NCI-H1436 (cell line): ENCODE data around the gene MICU2.

ENCODE experiments used
- DNase-seq: peaks from one replicate; lab custom pipeline; 2025; lab: John Stamatoyannopoulos, UW

The MICU2 gene

GRCh38 chr13:21544515-21544914, 59.5 kb downstream of the MICU2 start:
- no peak for DNase-seq

DNA sequence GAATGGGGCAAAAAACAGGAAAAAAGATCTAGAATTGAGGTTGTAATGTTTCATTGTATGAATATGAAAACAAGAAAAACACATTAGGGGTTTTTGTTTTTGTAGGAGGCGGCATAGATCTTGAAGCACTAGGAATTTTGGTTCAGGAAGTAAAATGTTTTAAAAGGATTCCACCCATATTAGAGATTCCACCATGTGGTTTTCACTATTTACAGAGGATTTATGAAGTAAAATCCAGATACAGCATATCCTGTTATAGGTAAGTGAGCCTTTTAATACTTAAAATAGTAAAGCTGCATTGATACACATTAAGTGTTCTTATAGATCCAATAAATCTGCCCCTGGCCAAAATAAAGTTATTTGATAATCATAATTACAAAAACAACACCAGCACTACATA, 61.4 kb downstream of the MICU2 start:
- no peak for DNase-seq

- no peak for DNase-seq
Measured at GRCh38 chr13:21541980-21542379, 62.0 kb downstream of the MICU2 start.

DNA sequence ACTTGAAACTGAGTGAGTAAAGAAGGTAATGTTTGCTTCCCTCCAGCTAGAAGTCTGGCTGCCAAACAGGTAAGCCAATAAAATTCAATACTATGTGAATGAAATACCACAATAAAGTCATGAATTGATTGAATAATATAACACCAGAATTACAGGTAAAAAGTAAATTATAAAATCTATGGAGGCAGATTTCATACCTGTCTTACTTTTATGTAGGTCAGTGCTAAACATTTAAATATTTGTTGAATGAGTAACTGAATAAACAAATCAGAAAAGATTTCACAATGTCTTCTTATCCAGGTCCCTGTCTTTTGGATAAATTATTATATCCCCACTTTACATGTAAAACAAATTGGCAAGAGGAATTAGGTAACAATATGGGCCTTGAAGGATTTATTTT, 62.7 kb downstream of the MICU2 start:
- DNase-seq: no peak

DNA sequence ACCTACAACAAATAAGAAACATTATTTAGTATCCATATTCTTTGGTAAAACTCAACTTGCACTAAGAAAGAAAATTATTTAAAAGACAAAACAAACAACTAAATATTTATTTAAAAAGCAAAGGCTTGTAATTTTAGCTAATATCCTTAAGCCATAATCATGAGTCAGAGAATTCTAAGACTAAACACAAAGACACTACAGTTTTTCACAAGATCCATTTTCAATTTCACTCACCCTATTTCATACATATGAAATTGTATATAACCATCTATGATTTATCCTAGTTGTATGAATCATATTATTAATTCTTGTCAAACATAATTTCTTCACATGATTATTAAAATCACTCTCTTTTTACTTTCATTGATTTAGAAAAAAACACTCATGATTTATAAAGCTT, 64.3 kb downstream of the MICU2 start:
- no peak for DNase-seq

DNA sequence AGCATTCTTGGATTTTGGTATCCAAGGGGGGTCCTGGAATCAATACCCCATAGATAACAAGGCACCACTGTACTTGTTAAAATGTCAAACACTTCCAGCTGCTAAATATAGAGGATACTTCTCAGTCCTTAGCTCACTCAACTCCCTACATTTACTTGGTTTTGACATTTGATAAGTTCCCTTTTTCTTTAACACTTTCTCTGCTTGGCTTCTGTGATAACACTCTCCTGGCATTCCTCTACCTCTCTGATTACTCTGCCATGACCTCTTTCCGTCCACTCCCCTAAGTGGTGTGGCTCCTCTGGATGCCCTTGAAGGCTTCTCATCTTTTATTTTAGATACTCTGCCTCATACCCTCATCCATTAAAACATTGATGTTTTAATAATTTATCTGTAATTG, 65.2 kb downstream of the MICU2 start:
- no peak for DNase-seq

DNA sequence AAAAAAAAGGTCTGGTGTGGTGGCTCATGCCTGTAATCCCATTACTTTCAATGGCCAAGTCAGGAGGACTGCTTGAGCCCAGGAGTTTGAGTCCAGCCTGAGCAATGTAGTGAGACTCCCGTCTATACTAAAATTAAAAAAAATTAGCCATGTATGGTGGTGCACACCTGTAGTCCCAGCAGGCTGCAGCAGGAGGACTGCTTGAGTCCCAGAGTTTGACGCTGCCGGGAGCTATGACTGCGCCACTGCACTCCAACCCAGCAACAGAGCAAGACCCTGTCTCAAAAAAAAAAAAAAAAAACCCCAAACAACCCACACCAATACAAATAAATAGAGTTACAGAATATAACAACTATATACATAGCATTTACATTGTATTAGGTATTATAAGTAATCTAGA, 65.7 kb downstream of the MICU2 start:
- no peak for DNase-seq

- no peak for DNase-seq
Measured at GRCh38 chr13:21537105-21537504, 66.9 kb downstream of the MICU2 start.

- no peak for DNase-seq
Measured at GRCh38 chr13:21534760-21535159, 69.2 kb downstream of the MICU2 start.

DNA sequence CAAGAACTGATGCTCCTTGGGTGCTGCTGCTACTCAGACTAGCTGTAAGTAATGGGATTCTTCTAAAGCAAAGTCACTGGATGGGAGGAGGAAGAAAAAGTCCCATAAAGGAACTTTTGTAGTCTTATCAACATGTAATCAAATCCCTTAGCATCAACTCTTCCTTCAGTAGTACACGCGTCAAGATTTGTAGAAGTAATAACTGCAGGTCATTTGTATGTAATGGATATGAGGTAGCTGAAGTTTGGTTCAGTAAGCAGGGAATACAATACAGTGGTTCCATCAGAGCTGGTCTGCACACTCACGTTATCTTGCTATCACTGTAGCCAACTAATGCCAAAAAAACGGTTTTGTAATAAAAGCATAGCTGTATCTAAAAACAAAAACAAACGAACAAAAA, 72.5 kb downstream of the MICU2 start:
- no peak for DNase-seq

- no peak for DNase-seq
Measured at GRCh38 chr13:21530656-21531055, 73.3 kb downstream of the MICU2 start.

- DNase-seq: no peak
Measured at GRCh38 chr13:21529146-21529893, 74.7 kb downstream of the MICU2 start.

DNA sequence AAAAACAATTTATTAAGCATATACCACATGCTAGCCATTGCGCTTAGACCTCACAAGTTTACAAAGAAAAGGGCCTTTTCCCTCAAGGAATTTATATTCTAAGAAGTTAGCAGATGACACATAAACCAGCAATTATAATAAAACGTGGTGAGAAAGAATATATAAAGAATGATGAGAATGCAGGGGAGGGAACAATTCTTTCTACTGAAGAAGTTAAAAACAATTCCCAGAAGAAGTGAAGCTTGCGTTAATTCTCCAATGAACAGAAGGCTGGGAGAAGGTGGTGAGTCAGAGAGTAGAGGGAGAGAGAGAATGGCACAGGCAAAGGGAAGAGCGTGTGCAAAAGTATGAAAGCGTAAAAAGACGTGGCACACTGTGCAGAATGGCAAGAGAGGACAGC, 75.4 kb downstream of the MICU2 start:
- DNase-seq: no peak

GRCh38 chr13:21526707-21527540, 77.0 kb downstream of the MICU2 start:
- DNase-seq: no peak

DNA sequence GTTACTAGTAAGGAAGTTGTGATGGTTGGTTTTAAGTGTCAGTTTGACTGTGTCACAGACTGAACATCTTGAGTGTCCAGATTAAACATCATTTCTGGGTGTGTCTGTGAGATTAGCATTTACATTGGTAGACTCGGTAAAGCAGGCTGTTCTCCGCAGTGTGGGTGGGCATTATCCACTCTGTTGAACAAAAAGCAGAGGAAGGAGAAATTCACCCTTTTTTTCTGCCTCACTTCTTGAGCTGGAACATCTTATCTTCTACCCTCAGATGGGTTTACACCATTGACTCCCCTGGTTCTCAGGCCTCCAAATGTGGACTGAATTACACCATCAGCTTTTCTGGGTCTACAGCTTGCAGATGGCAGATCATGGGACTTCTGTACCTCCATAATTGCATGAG, 81.1 kb downstream of the MICU2 start:
- no peak for DNase-seq

GRCh38 chr13:21522130-21522529, 81.8 kb downstream of the MICU2 start:
- DNase-seq: no peak

DNA sequence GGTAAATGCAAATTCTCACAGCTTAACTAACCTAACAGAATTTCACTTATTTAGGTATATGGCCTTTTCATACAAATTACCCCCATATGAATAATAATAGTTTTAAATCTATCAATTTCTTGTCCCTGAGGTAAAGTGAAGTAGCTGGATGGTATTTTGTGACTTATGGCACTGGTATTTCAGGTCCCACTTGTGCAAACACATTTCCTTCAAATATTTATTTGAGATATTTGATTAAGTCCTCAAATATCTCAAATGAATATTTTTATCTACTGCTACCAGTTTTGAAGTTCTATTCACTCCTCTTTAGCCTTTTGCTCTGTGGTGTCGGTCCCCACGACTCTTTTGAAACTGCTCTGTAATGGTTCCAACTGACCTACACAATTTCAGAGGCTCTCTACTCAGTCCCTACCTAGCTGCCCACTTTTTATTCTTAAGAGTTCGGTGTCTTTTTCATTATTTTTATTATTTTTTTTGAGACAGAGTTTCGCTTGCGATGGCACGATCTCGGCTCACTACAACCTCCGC, 85.3 kb downstream of the MICU2 start:
- no peak for DNase-seq

GRCh38 chr13:21517576-21517975, 86.4 kb downstream of the MICU2 start:
- DNase-seq: no peak

DNA sequence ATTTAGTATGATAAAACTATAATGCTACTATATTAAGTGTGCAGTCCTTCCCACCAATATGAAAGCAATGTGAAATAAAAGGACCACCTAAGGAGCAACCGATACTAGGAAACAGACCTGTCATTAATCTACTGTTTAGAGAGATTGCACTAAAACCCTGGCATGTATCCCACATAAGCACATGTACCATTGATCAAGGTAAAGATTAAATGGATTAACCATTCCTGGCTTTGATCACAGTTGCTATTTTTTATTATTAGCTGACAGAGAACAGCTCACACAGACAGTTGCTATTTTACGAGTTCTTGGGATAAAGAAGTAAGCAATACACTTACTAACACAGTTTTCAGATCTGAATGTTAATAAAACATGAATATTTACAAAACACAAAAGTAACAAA, 87.2 kb downstream of the MICU2 start:
- no peak for DNase-seq

DNA sequence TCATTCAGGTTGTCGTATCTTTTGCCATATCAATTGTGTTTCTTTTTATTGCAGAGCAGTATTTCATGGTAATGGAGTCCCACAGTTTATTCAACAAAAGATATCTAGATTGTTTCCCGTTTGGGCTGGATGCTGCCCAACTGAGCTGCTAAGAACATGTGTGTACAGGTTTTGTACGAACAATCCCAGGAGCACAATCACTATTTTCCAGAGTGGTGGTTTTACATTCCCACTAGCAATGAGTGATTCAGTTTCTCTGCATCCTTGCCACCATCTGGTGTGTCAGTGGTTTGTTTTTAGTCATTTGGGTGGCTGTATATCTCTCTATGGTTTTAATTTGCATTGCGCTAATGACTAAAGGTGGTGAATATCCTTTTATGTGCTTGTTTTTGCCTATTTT, 92.1 kb downstream of the MICU2 start:
- no peak for DNase-seq

- no peak for DNase-seq
Measured at GRCh38 chr13:21504379-21504778, 99.6 kb downstream of the MICU2 start.

GRCh38 chr13:21501686-21502085, 102.3 kb downstream of the MICU2 start:
- no peak for DNase-seq

GRCh38 chr13:21486322-21486721, 117.6 kb downstream of the MICU2 start:
- no peak for DNase-seq
